HCT116 (cell line): ENCODE results near the gene FLT3LG. TPM values are rescaled to one million over a fixed set of nuclear protein-coding genes. Genes with fewer than 3 reads are reported as not detected.

Experiments used
- ATAC-seq: fragments of 200-7000 bp; cut with Tn5 transposase; 2 replicates; pipeline ENCODE4 v1.9.1; 2020; ENCODE audit warnings: mild to moderate bottlenecking, moderate library complexity
- BruUV-seq: library from RNA; stranded (reverse); fragments of 400-500 nt; replicated peaks from 2 replicates; lab custom pipeline; 2021; lab: Mats Ljungman, UMichigan
- CTCF ChIA-PET: fragments of 300-600 bp; sonication (Branson Sonifier 250); formaldehyde crosslinking; loops from one replicate; lab custom pipeline; 2021; ENCODE audit warnings: antibody characterized with exemption; lab: Charles Lee
- POLR2A ChIA-PET: fragments of 300-600, 350-600 bp; sonication (Branson Sonifier 250); formaldehyde crosslinking; loops from one replicate; lab custom pipeline; 2021; ENCODE audit warnings: antibody characterized with exemption; lab: Charles Lee
- RAD21 ChIA-PET, 2 experiments: fragments of 300-600 bp; sonication (Branson Sonifier 250); formaldehyde crosslinking; loops; one replicate each; lab custom pipeline; 2023; ENCODE audit warnings: low total read pairs in 2 of 2; ENCODE audit not compliant: uncharacterized antibody in 2 of 2, unreplicated experiment in 2 of 2, low non-redundant PET in 1 of 2; lab: Charles Lee
- DNase-seq: peaks from one replicate; pipeline ENCODE4 v3.0.0-alpha.2; 2010; ENCODE audit warnings: low read depth, low spot score
- H2AFZ ChIP-seq: fragments of 200-600 bp; shearing (Covaris generic), sonication (generic); 2 replicates; pipeline ENCODE4 v1.6.1; 2017; ENCODE audit warnings: low read depth, mixed run types, mixed read lengths, antibody characterized with exemption, low read length; ENCODE audit not compliant: poor library complexity, severe bottlenecking
- H3K27ac ChIP-seq: 2 replicates; pipeline ENCODE4 v1.5.1; 2012; ENCODE audit warnings: low read depth, low read length
- H3K27me3 ChIP-seq: fragments of 200-600 bp; sonication (generic); 2 replicates; pipeline ENCODE4 v1.6.1; 2016; ENCODE audit warnings: mixed run types, low read length, mixed read lengths; ENCODE audit not compliant: insufficient read depth
- H3K36me3 ChIP-seq, 2 experiments: fragments of 200-500 bp in 1 of 2; fragments of 200-600 bp in 1 of 2; sonication (Bioruptor generic) in 1 of 2; sonication (generic) in 1 of 2; 2 replicates each; pipeline versions ENCODE4 v1.5.1 to v1.6.1; 2014 to 2016; ENCODE audit warnings: low read length in 2 of 2, inconsistent platforms in 1 of 2, mixed read lengths in 1 of 2, mixed run types in 1 of 2; ENCODE audit not compliant: insufficient read depth in 2 of 2, control insufficient read depth in 1 of 2
- H3K4me1 ChIP-seq, 2 experiments: fragments of 200-600 bp in 1 of 2; sonication (generic) in 1 of 2; 2 replicates each; pipeline versions ENCODE4 v1.5.1 to v1.6.1; 2012 to 2017; ENCODE audit warnings: low read length in 2 of 2, inconsistent platforms in 1 of 2, mild to moderate bottlenecking in 1 of 2, mixed read lengths in 1 of 2, mixed run types in 1 of 2, moderate library complexity in 1 of 2; ENCODE audit not compliant: insufficient read depth in 2 of 2, control insufficient read depth in 1 of 2
- H3K4me2 ChIP-seq: fragments of 200-600 bp; sonication (generic); 2 replicates; pipeline ENCODE4 v1.6.1; 2017; ENCODE audit warnings: mixed run types, low read length, mixed read lengths
- H3K4me3 ChIP-seq, 2 experiments: fragments of 200-600 bp in 1 of 2; sonication (generic) in 1 of 2; replicated peaks in 1 of 2; 2 replicates each; pipeline ENCODE4 v1.5.1; 2011 to 2016; ENCODE audit warnings: low read length in 2 of 2, control low read depth in 1 of 2, low read depth in 1 of 2, mild to moderate bottlenecking in 1 of 2, mixed read lengths in 1 of 2, mixed run types in 1 of 2
- H3K79me2 ChIP-seq: fragments of 200-600 bp; sonication (generic); 2 replicates; pipeline ENCODE4 v1.6.1; 2017; ENCODE audit warnings: mild to moderate bottlenecking, mixed run types, low read length, moderate library complexity, mixed read lengths; ENCODE audit not compliant: insufficient read depth
- H3K9ac ChIP-seq: fragments of 200-600 bp; sonication (generic); 2 replicates; pipeline ENCODE4 v1.6.1; 2016; ENCODE audit warnings: low read length, mixed read lengths
- H3K9me2 ChIP-seq: fragments of 200-600 bp; sonication (generic), shearing (Covaris generic); 2 replicates; pipeline ENCODE4 v1.6.1; 2017; ENCODE audit warnings: mixed run types, mild to moderate bottlenecking, moderate library complexity; ENCODE audit not compliant: insufficient read depth
- H3K9me3 ChIP-seq, 2 experiments: fragments of 200-500 bp in 1 of 2; fragments of 200-600 bp in 1 of 2; sonication (Bioruptor generic) in 1 of 2; sonication (generic) in 1 of 2; 2 replicates each; pipeline ENCODE4 v1.6.1; 2014 to 2017; ENCODE audit warnings: low read length in 2 of 2, mixed read lengths in 2 of 2, inconsistent platforms in 1 of 2, low read depth in 1 of 2, mild to moderate bottlenecking in 1 of 2, mixed run types in 1 of 2, moderate library complexity in 1 of 2; ENCODE audit not compliant: control insufficient read depth in 1 of 2, insufficient read depth in 1 of 2
- H4K20me1 ChIP-seq: fragments of 200-600 bp; sonication (generic), shearing (Covaris generic); 2 replicates; pipeline ENCODE4 v1.6.1; 2017; ENCODE audit warnings: mixed run types, mild to moderate bottlenecking, moderate library complexity; ENCODE audit not compliant: insufficient read depth
- CBX3 ChIP-seq: IDR thresholded peaks from 2 replicates; pipeline ENCODE4 v1.6.1; 2012; ENCODE audit warnings: low read depth
- CEBPB ChIP-seq: IDR thresholded peaks from 2 replicates; pipeline ENCODE4 v1.6.1; 2012; ENCODE audit warnings: low read depth
- EGR1 ChIP-seq: IDR thresholded peaks from 2 replicates; pipeline ENCODE4 v1.6.1; 2012; ENCODE audit warnings: low read depth
- ELF1 ChIP-seq: IDR thresholded peaks from 2 replicates; pipeline ENCODE4 v1.6.1; 2012; ENCODE audit warnings: low read depth, borderline replicate concordance
- EZH2phosphoT487 ChIP-seq: fragments of 200-600 bp; IDR thresholded peaks from 2 replicates; pipeline ENCODE4 v1.6.1; 2018; ENCODE audit warnings: antibody characterized with exemption, borderline replicate concordance
- FOSL1 ChIP-seq: IDR thresholded peaks from 2 replicates; pipeline ENCODE4 v1.6.1; 2012; ENCODE audit warnings: low read depth
- JUND ChIP-seq: IDR thresholded peaks from 2 replicates; pipeline ENCODE4 v1.6.1; 2012
- POLR2A ChIP-seq: IDR thresholded peaks from 2 replicates; pipeline ENCODE4 v1.7.0; 2011; ENCODE audit warnings: borderline replicate concordance; ENCODE audit not compliant: insufficient read depth, insufficient read length; ENCODE audit errors: extremely low read depth
- POLR2AphosphoS5 ChIP-seq: IDR thresholded peaks from 2 replicates; pipeline ENCODE4 v1.6.1; 2011; ENCODE audit warnings: mild to moderate bottlenecking, low read depth, low read length, moderate library complexity
- RAD21 ChIP-seq: IDR thresholded peaks from 2 replicates; pipeline ENCODE4 v1.6.1; 2012; ENCODE audit warnings: low read depth, mild to moderate bottlenecking
- SIN3A ChIP-seq: IDR thresholded peaks from 2 replicates; pipeline ENCODE4 v1.6.1; 2012; ENCODE audit warnings: low read depth
- SP1 ChIP-seq: IDR thresholded peaks from 2 replicates; pipeline ENCODE4 v1.6.1; 2012; ENCODE audit warnings: low read depth
- SRF ChIP-seq: IDR thresholded peaks from 2 replicates; pipeline ENCODE4 v1.6.1; 2012; ENCODE audit warnings: low read depth
- TCF7L2 ChIP-seq: IDR thresholded peaks from 2 replicates; pipeline ENCODE4 v1.7.0; 2011; ENCODE audit warnings: borderline replicate concordance, inconsistent platforms; ENCODE audit not compliant: insufficient read depth, insufficient read length; ENCODE audit errors: extremely low read depth
- YY1 ChIP-seq: IDR thresholded peaks from 2 replicates; pipeline ENCODE4 v1.6.1; 2011; ENCODE audit warnings: low read length, low read depth, moderate library complexity, mild to moderate bottlenecking; ENCODE audit not compliant: insufficient replicate concordance; ENCODE audit errors: extremely low read depth
- ZBTB33 ChIP-seq: IDR thresholded peaks from 2 replicates; pipeline ENCODE4 v1.6.1; 2011; ENCODE audit warnings: mild to moderate bottlenecking, low read length, moderate library complexity; ENCODE audit not compliant: insufficient replicate concordance; ENCODE audit errors: extremely low read depth
- ZFX ChIP-seq: fragments of 450-650 bp; IDR thresholded peaks from 2 replicates; pipeline ENCODE4 v1.6.1; 2017
- ZNF274 ChIP-seq: fragments of 200-500 bp; sonication (Bioruptor generic); IDR thresholded peaks from 2 replicates; pipeline ENCODE4 v1.6.1; 2014; ENCODE audit warnings: mild to moderate bottlenecking, low read depth, low read length, inconsistent platforms
- intact Hi-C: fragments of 100-400 bp; cut with micrococcal nuclease; formaldehyde crosslinking; loops from 2 replicates; pipeline ENCODE4 v1.10.0; 2022
- total RNA-seq: library from RNA; stranded (reverse); gene quantifications from one replicate; pipeline ENCODE4 v1.2.1, GENCODE V29; 2021; ENCODE audit not compliant: unreplicated experiment
- TF ChIP-seq, protein P1 (sequence below): IDR thresholded peaks from 2 replicates; pipeline ENCODE4 v1.6.1; 2012

Gene FLT3LG
- total RNA-seq, 1 experiment from 2014 or later = 3.8 TPM

DNA sequence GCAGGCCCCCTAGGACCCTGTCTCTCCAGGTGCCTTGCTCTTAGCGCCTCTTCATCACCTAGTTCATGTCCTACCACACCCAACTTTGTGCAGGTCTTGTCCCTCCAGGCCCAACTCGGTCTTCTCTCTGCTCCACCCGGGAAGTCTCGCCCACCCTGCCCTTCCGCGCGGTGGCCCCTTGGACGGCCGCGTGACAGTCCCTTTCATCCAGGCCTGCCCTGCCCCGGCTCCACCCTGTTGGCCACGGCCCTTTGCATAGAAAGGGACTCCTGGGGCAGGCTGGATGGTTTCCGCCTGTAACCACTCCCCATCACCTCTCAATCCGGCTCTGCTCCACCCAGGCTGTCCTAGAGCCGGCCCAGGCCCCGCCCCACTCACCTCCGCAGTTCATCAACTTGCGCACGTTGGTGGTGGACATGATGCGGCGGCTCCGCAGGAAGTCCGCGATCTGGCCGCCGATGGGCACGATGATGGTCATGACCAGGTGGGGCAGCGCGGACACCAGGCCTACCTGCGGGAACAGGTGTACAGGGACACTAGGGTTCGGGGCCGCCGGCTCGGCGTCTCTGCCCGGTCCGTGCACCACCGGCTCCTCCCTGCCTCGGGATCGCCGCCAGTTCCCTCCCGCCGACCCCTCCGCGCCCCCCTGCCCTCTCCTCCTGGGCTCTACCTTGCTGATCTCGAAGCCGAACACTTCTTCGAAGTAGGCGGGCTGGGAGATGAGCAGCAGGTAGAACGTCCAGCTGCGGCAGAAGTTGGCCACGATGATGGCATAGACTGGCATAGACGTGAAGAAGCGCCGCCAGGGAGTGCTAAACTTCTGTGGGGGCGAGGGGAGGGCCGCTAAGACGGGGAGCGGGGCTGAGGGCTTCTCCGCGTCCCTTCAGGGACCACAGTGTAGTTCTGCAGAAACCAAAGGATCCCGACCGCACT lies 41.6 kb upstream of the FLT3LG start:
- H3K9me3 ChIP-seq = no peaks in the 10 kb centered on the region
- H2AFZ ChIP-seq = no peak overlapping the region
- no peak overlapping the region for H3K27ac ChIP-seq
- H4K20me1 ChIP-seq = no peaks in the 10 kb centered on the region
- peaks cover 3 to 16% of the 10 kb centered on the region in 2 experiments; a peak in 3 of 4 replicates for H3K4me1 ChIP-seq
- H3K4me3 ChIP-seq = no peak overlapping the region
- H3K9me2 ChIP-seq = no peaks in the 10 kb centered on the region
- 0 out of 2 replicates have a peak, but pooled peaks cover 2% of the 10 kb centered on the region for H3K27me3 ChIP-seq
- ChIA-PET RAD21 (interaction anchor here in 1 of 2 experiments (0.6 kb wide), 1 partner anchor 163 kb away, joined by 3 read pairs; no protein-coding TSS in a partner anchor), POLR2A (no interaction called here), CTCF (no interaction called here)
- no peak for ATAC-seq
- no peak overlapping the region for H3K4me2 ChIP-seq
- intact Hi-C loops = no loop called here
- DNase-seq = no peak
- no peak overlapping the region for H3K9ac ChIP-seq
- no TSS peak for BruUV-seq
- no peaks in the 10 kb centered on the region for H3K36me3 ChIP-seq
- no peak for TF ChIP-seq ZNF274
- TF ChIP-seq EZH2phosphoT487 = no peak
- no peak for TF ChIP-seq ZBTB33
- no peak for TF ChIP-seq POLR2A
- TF ChIP-seq SIN3A = no peak
- TF ChIP-seq JUND = no peak
- TF ChIP-seq SP1 = no peak
- TF ChIP-seq POLR2AphosphoS5 = no peak
- no peak for TF ChIP-seq TCF7L2
- no peak for TF ChIP-seq ELF1
- no peak for TF ChIP-seq RAD21
- no peak for TF ChIP-seq EGR1
- no peak for TF ChIP-seq ZFX
- TF ChIP-seq, protein P1, sequence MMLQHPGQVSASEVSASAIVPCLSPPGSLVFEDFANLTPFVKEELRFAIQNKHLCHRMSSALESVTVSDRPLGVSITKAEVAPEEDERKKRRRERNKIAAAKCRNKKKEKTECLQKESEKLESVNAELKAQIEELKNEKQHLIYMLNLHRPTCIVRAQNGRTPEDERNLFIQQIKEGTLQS = no peak
- TF ChIP-seq YY1 = no peak
- no peak for TF ChIP-seq FOSL1
- TF ChIP-seq SRF = no peak
- no peak for TF ChIP-seq CEBPB
- no peak for TF ChIP-seq CBX3
- no peaks in the 10 kb centered on the region for H3K79me2 ChIP-seq
